Heart right ventricle (tissue), 16 donors: ENCODE results near the gene SMARCA4. TPM values are rescaled to one million over a fixed set of nuclear protein-coding genes. Genes with fewer than 3 reads are reported as not detected.

Source experiments
- ATAC-seq, 8 donors: fragments of 200-7000 bp; cut with Tn5 transposase; one replicate each; pipeline ENCODE4 v1.9.1; 2020; ENCODE audit warnings: mild to moderate bottlenecking in 8 of 8, moderate library complexity in 8 of 8, moderate number of reproducible peaks in 1 of 8
- DNase-seq, 2 donors: peaks; one replicate each; pipeline ENCODE4 v3.0.0-alpha.2; 2020
- H3K27ac ChIP-seq, 10 donors: fragments of 200-600 bp; sonication (generic) in 2 of 10; one replicate each; pipeline versions ENCODE4 v1.5.0 to v1.8.0; 2020 to 2022; ENCODE audit warnings: mild to moderate bottlenecking in 3 of 10
- H3K27me3 ChIP-seq, 7 donors: fragments of 200-600 bp; one replicate each; pipeline ENCODE4 v1.8.0; 2021 to 2022; ENCODE audit warnings: mild to moderate bottlenecking in 2 of 7
- H3K36me3 ChIP-seq, 9 donors: fragments of 200-600 bp; sonication (generic) in 1 of 9; one replicate each; pipeline versions ENCODE4 v1.5.0 to v1.8.0; 2020 to 2022; ENCODE audit warnings: mild to moderate bottlenecking in 2 of 9
- H3K4me1 ChIP-seq, 9 donors: fragments of 200-600 bp; sonication (generic) in 1 of 9; one replicate each; pipeline versions ENCODE4 v1.5.0 to v1.8.0; 2020 to 2022; ENCODE audit warnings: mild to moderate bottlenecking in 4 of 9
- H3K4me3 ChIP-seq, 10 donors: fragments of 200-600 bp; sonication (generic) in 2 of 10; one replicate each; pipeline versions ENCODE4 v1.5.0 to v1.8.0; 2020 to 2022; ENCODE audit warnings: mild to moderate bottlenecking in 7 of 10, moderate library complexity in 2 of 10
- H3K9me3 ChIP-seq, 11 donors: fragments of 200-600 bp in 10 of 11; sonication (generic) in 2 of 11; one replicate each; pipeline versions ENCODE4 v1.5.0 to v1.8.0; 2013 to 2022; ENCODE audit warnings: mild to moderate bottlenecking in 2 of 11, control low read depth in 1 of 11, moderate library complexity in 1 of 11
- WGBS, 2 donors: extraction: QIAGEN DNeasy Blood & Tissue Kit; methylation state at CpG; one replicate each; pipeline ENCODE4 v1.1.7; 2013; ENCODE audit warnings: inconsistent platforms in 1 of 2; 5-methylcytosine and 5-hydroxymethylcytosine counted together
- intact Hi-C, 10 donors: fragments of 100-400 bp; cut with DNase I; formaldehyde crosslinking; loops; one replicate each; pipeline versions ENCODE4 v1.11.1 to v1.14.2; 2022
- polyA plus RNA-seq, 2 donors: library from polyadenylated mRNA; stranded (reverse); fragments of 200-250 nt; gene quantifications; one replicate each; pipeline ENCODE4 v1.2.3, GENCODE V29; 2013
- total RNA-seq, 10 donors: library from RNA; stranded (reverse); fragmentation: NEBNext Ultra II Directional in 3 of 10; extraction: Animal tissue kit (Norgen Biotek cat#: 25700) in 3 of 10; gene quantifications; one replicate each; pipeline versions ENCODE4 v1.2.1 to v1.2.4, GENCODE V29; 2021 to 2023
- TF ChIP-seq, protein P1 (sequence below), 9 donors: fragments of 200-600 bp; sonication (generic) in 2 of 9; IDR thresholded peaks; one replicate each; pipeline versions ENCODE4 v1.5.0 to v1.8.0; 2021 to 2022; ENCODE audit warnings: antibody characterized with exemption in 9 of 9, mild to moderate bottlenecking in 5 of 9, moderate library complexity in 1 of 9
- donor health status: Arrhythmogenic right ventricular cardiomyopathy.
- donor health status: ischemic (EF 13 %, LVEDD 7.1; RV severe dilation, severe dysfunction).
- donor health status: healthy with polysubstance abuse.
- donor health status: DM: no; HTN: yes; CAD: no.
- donor health status: DM: no; HTN: no; CAD: no.
- donor health status: ischemic (EF 25% LVEDD 6.9; RV normal size, moderate dysfunction).
- donor health status: ischemic (EF 25% LVEDD 5.7; RV mildly dilated, moderate dysfunction).
- donor health status: healthy.
- donor health status: DM: yes; HTN: yes; CAD: no.
- donor health status: Ischemic cardiomyopathy.
- donor health status: ischemic (EF 35%, LVEDD 5.7; RV mildly dilated, moderate dysfunction).
- donor health status: nonischemic (EF 11% LVEDD 7.7; RV severe dilation, severe dysfunction).
- donor health status: DM: yes; HTN: yes; CAD: no.
- donor health status: PGD.
- donor health status: ischemic (EF 29% LVEDD 5.4; RV normal size, mild dysfunction).
- donor health status: nonischemic (EF 23%, LVEDD 6.1; RV moderate dilation, normal function).

The SMARCA4 gene
- total and polyA plus RNA-seq, 12 donors: 35.2 to 64.8 (median 44.5) TPM

DNA sequence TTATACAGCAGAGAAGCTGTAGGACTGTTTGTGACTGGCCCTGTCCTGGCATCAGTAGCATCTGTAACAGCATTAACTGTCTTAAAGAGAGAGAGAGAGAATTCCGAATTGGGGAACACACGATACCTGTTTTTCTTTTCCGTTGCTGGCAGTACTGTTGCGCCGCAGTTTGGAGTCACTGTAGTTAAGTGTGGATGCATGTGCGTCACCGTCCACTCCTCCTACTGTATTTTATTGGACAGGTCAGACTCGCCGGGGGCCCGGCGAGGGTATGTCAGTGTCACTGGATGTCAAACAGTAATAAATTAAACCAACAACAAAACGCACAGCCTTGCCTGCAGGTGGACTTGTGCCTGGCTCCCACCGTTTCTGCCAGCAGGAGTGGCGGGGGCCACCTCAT lies 101.1 kb downstream of the SMARCA4 start:
- intact Hi-C loops: no loop called here
- Histone ChIP-seq H3K4me1 (no peaks in the 10 kb centered on the region), H3K36me3 (peaks cover 0 to 86% (median 17%) of the 10 kb centered on the region in 9 donors), H3K27ac (no peak overlapping the region), H3K9me3 (no peaks in the 10 kb centered on the region), H3K27me3 (no peaks in the 10 kb centered on the region), H3K4me3 (no peak overlapping the region)
- TF ChIP-seq, protein P1, sequence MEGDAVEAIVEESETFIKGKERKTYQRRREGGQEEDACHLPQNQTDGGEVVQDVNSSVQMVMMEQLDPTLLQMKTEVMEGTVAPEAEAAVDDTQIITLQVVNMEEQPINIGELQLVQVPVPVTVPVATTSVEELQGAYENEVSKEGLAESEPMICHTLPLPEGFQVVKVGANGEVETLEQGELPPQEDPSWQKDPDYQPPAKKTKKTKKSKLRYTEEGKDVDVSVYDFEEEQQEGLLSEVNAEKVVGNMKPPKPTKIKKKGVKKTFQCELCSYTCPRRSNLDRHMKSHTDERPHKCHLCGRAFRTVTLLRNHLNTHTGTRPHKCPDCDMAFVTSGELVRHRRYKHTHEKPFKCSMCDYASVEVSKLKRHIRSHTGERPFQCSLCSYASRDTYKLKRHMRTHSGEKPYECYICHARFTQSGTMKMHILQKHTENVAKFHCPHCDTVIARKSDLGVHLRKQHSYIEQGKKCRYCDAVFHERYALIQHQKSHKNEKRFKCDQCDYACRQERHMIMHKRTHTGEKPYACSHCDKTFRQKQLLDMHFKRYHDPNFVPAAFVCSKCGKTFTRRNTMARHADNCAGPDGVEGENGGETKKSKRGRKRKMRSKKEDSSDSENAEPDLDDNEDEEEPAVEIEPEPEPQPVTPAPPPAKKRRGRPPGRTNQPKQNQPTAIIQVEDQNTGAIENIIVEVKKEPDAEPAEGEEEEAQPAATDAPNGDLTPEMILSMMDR (IDR thresholded peaks at IDR 0.05): no peak
- no peak for DNase-seq
- WGBS, 2 donors: 93 to 95% methylated on average over 14 of the region's 14 CpGs
- ATAC-seq: no peak

DNA sequence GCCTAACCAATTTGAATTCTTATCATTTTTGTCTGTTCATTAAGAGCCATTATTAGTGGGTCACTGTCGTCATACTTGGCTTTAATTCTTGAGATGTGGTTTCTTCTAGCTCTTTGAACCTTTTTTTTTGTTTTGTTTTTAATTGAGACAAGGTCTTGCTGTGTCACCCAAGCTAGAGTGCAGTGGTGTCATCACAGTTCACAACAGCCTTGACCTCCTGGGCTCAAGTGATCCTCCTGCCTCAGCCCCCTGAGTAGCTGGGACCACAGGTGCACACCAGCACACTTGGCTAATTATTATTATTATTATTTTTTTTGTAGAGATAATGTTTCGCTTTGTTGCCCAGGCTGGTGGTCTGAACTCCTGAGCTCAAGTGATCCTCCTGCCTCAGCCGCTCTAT lies 102.6 kb downstream of the SMARCA4 start:
- ATAC-seq: no peak
- no peak overlapping the region for H3K27ac ChIP-seq
- 91 to 92% methylated on average over 3 of the region's 3 CpGs for WGBS, 2 donors

DNA sequence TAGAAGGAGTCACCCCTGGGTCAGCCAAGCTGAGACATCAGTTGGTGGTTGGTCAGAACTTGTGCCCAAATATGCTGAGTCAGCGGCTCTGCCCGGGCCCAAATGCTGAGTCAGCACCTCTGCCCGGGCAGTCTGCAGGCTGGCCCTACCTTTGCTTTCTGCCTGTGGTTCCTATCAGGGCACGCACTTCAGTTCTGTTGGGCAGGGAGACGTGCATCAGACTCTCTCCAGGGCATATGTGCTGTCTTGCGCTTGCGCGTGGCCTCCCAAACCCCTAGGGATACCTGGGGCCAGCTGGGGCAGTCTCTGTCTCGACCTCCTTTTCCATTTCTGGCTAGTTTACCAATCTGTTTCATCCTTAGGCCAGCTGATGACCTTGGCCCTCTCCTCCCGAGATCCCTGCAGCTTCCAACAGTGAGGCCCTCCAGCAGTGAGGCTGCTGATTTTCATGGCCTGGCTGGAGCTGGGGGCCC lies 104.0 kb downstream of the SMARCA4 start:
- TF ChIP-seq, protein P1 (IDR thresholded peaks at IDR 0.05): no peak
- ATAC-seq (peak in 2 of 8 donors; percentile 14 to 24), DNase-seq (no peak)
- H3K9me3 ChIP-seq: peaks cover 0 to 5% (median 0%) of the 10 kb centered on the region in 11 donors
- H3K27ac ChIP-seq: no peak overlapping the region
- intact Hi-C loops: no loop called here
- H3K27me3 ChIP-seq: no peaks in the 10 kb centered on the region
- peaks cover 0 to 6% (median 0%) of the 10 kb centered on the region in 9 donors for H3K4me1 ChIP-seq
- WGBS, 2 donors: 85 to 90% methylated on average over 10 of the region's 10 CpGs
- H3K4me3 ChIP-seq: no peak overlapping the region
- peaks cover 0 to 67% (median 15%) of the 10 kb centered on the region in 9 donors for H3K36me3 ChIP-seq

More for the DNA sequence above, 102.6 kb downstream of the SMARCA4 start:
- peaks cover 0 to 81% (median 17%) of the 10 kb centered on the region in 9 donors for H3K36me3 ChIP-seq
- no peak overlapping the region for H3K4me3 ChIP-seq
- H3K27me3 ChIP-seq: no peaks in the 10 kb centered on the region
- DNase-seq: no peak
- H3K9me3 ChIP-seq: peaks cover 0 to 5% (median 0%) of the 10 kb centered on the region in 11 donors
- no peaks in the 10 kb centered on the region for H3K4me1 ChIP-seq
- intact Hi-C loops: no loop called here
- TF ChIP-seq, protein P1 (IDR thresholded peaks at IDR 0.05): no peak

DNA sequence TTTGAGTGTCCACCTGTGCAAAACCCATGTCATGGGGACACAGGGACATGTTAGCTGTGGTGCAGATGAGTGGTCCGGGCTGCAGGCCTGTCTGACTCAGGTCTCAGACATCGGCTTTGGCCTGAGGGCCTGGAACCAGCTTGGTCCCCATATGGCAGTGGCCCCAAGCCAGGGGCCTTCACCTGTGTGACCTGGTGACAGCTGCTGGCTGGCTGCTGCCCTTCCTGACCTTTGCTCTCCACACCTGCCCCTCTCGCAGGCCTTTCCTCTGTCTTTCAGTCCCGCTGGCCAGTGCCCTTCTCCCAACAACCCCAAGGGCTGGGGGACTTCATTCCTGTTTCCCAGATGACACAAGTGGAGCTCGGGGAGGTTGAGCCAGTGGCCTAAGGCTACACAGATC lies 105.5 kb downstream of the SMARCA4 start:
- Histone ChIP-seq H3K27me3 (no peaks in the 10 kb centered on the region), H3K4me1 (peaks cover 0 to 12% (median 0%) of the 10 kb centered on the region in 9 donors), H3K4me3 (no peak overlapping the region), H3K9me3 (peaks cover 0 to 5% (median 0%) of the 10 kb centered on the region in 11 donors), H3K27ac (no peak overlapping the region), H3K36me3 (peaks cover 0 to 55% (median 8%) of the 10 kb centered on the region in 9 donors)
- TF ChIP-seq, protein P1 (IDR thresholded peaks at IDR 0.05): no peak
- intact Hi-C loops: no loop called here
- 91 to 96% methylated on average over 5 of the region's 5 CpGs for WGBS, 2 donors
- no peak for DNase-seq
- no peak for ATAC-seq
